Lower leg skin (tissue), 3 donors: Measurements from ENCODE around the gene UBE2J2.

Experiments
- CTCF ChIP-seq, 3 donors: fragments of 450-650 bp; IDR thresholded peaks; one replicate each; pipeline ENCODE4 v1.5.1; 2016; ENCODE audit warnings: antibody characterized with exemption in 3 of 3, mild to moderate bottlenecking in 3 of 3, moderate library complexity in 2 of 3
- POLR2A ChIP-seq, 2 donors: fragments of 450-650 bp; IDR thresholded peaks; one replicate each; pipeline ENCODE4 v1.6.1; 2016 to 2017; ENCODE audit warnings: antibody characterized with exemption in 2 of 2, mild to moderate bottlenecking in 1 of 2, moderate library complexity in 1 of 2

- TF ChIP-seq CTCF (IDR thresholded peaks at IDR 0.05) (no peak), POLR2A (IDR thresholded peaks at IDR 0.05) (no peak)
These were observed at the start of gene UBE2J2 for GRCh38 chr1:1273512-1274298.
